ENCODE results near the gene FGA.

Gene FGA

GRCh38 chr4:154559494-154560418 is 30.8 kb downstream of the FGA start:
- H3K9me3 ChIP-seq: no peaks in the 10 kb centered on the region
- H3K4me1 ChIP-seq: no peaks in the 10 kb centered on the region
- peak; percentile 18 for DNase-seq
- H3K36me3 ChIP-seq: no peaks in the 10 kb centered on the region
- H3K4me3 ChIP-seq (ENCODE audit: low read depth, low read length): no peak overlapping the region
- peaks cover 10% of the 10 kb centered on the region for H3K27me3 ChIP-seq
- TF ChIP-seq, protein P1, sequence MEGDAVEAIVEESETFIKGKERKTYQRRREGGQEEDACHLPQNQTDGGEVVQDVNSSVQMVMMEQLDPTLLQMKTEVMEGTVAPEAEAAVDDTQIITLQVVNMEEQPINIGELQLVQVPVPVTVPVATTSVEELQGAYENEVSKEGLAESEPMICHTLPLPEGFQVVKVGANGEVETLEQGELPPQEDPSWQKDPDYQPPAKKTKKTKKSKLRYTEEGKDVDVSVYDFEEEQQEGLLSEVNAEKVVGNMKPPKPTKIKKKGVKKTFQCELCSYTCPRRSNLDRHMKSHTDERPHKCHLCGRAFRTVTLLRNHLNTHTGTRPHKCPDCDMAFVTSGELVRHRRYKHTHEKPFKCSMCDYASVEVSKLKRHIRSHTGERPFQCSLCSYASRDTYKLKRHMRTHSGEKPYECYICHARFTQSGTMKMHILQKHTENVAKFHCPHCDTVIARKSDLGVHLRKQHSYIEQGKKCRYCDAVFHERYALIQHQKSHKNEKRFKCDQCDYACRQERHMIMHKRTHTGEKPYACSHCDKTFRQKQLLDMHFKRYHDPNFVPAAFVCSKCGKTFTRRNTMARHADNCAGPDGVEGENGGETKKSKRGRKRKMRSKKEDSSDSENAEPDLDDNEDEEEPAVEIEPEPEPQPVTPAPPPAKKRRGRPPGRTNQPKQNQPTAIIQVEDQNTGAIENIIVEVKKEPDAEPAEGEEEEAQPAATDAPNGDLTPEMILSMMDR (IDR thresholded peaks at IDR 0.05; ENCODE audit: low read depth, low read length): peak; percentile 77

GRCh38 chr4:154559141-154559493 is 31.4 kb downstream of the FGA start:
- no peaks in the 10 kb centered on the region for H3K9me3 ChIP-seq
- no peak overlapping the region for H3K4me3 ChIP-seq (ENCODE audit: low read depth, low read length)
- H3K36me3 ChIP-seq: no peaks in the 10 kb centered on the region
- H3K27me3 ChIP-seq: peaks cover 10% of the 10 kb centered on the region
- no peaks in the 10 kb centered on the region for H3K4me1 ChIP-seq
- TF ChIP-seq, protein P1 (IDR thresholded peaks at IDR 0.05; ENCODE audit: low read depth, low read length): no peak
- no peak for DNase-seq

DNA sequence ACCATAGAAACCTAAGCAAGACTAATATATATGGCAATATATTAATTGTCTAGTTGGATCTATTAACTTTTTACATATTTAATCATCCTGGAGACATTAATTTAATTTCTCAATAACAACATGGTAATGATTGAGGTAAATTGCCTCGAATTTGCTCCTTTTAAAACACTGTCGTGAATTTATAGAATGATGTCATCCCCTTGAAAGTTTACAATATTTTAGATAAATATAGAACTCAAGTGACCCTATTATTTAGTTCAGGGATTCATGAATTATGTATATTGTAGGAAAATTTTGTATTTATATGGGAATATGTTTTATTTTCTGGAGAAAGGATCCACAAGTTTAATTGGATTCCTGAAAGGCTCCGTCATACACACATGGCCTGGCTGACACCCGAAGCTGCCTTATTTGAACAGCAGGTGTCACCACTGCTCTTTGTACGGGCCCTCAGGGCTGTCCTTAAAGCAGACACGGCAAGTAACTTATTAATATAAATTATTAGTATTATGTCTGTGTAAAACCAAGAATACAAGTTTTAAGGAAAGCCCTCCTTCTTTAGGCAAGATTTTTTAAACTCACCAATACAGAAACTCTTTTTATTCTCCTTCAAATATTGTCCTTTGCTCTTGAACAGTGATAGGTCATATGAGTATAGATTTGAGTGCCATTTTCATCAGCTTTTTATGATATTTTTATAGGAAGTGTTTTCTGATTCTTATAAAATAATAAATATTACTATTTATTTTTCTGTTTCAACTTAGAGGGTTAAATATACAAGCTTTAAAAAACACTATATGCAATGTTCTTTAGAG is 38.5 kb downstream of the FGA start:
- H3K9me3 ChIP-seq: no peaks in the 10 kb centered on the region
- peak; percentile 72 for DNase-seq
- TF ChIP-seq, protein P1 (IDR thresholded peaks at IDR 0.05; ENCODE audit: low read depth, low read length): peak; percentile 83
- no peaks in the 10 kb centered on the region; the same call in 1 of the 2 replicates for H3K27me3 ChIP-seq
- no peaks in the 10 kb centered on the region for H3K4me1 ChIP-seq
- H3K4me3 ChIP-seq (ENCODE audit: low read depth, low read length): no peak overlapping the region
- peaks cover 8% of the 10 kb centered on the region for H3K36me3 ChIP-seq

DNA sequence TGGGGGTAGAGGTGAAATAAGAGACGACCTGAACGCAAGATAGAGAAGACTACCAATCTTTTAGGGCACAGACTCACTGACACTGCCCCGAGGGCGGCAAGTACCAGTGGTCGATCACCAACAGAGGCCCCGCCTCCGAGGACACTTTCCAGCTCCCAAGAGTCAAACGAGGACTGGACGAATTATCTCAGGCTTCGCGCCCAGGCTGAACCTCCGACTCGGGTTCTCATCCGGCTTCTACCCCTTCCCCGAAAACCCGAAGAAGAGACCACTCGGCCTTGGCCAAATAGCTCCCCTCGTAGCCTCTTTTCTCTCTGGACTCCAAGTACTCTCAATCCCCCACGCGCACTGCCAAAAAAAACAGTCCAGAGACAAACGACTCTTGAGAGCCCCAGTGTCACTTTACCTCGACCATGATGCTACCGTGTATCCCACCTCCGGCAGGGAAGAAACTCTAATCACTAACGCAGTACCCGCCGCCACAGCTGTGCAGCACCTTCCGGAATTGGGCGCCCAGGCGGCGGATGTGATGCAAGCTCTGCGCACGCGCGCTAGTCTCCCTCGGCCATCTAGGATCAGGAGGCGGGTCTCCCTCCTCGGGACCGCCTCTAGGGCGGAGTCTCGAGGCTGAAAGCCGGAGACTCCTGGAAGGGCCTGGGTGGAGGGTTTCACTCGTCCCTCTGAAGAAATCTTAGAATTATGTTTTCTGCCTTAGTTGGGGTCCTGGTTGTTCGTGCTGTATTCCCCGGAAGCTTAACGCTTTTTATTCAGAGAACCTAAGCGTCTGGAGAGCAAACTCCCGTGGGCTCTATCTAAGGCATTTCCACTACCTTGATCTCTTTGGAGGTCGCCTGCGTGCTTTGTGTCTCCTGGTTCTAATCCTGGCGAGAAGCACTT is 40.4 kb downstream of the FGA start, which contains the start of gene PLRG1:
PLRG1 (minus strand) TSS at position 507 of the 897 bp plus-strand sequence; CDS start at position 415, 92 bp downstream.
- Histone ChIP-seq H3K9me3 (no peaks in the 10 kb centered on the region), H3K4me1 (no peaks in the 10 kb centered on the region), H3K4me3 (ENCODE audit: low read depth, low read length) (peak within 1 kb of the TSS; percentile 79), H3K36me3 (peaks cover 27% of the 10 kb centered on the region), H3K27me3 (no peaks in the 10 kb centered on the region)
- DNase-seq: peak; percentile 96
- TF ChIP-seq, protein P1 (IDR thresholded peaks at IDR 0.05; ENCODE audit: low read depth, low read length): peak; percentile 15; the same call in 1 of the 2 replicates

GRCh38 chr4:154545689-154546088 is 44.9 kb downstream of the FGA start:
- H3K4me3 ChIP-seq (ENCODE audit: low read depth, low read length): no peak overlapping the region
- H3K36me3 ChIP-seq: peaks cover 59% of the 10 kb centered on the region
- TF ChIP-seq, protein P1 (IDR thresholded peaks at IDR 0.05; ENCODE audit: low read depth, low read length): peak; percentile 34
- no peaks in the 10 kb centered on the region for H3K4me1 ChIP-seq
- DNase-seq: no peak
- H3K9me3 ChIP-seq: no peaks in the 10 kb centered on the region
- H3K27me3 ChIP-seq: no peaks in the 10 kb centered on the region

Measured in BE2C (cell line).